GM12892 (cell line): ENCODE data around the gene ZNF286A.
"Not testable (repeated sequence)": the region's sequence is repeated elsewhere in the genome, so short reads cannot be mapped to it uniquely, and the experiment has no call there.

ENCODE experiments used
- DNase-seq: peaks from one replicate; pipeline ENCODE4 v3.0.0; 2011; ENCODE audit not compliant: insufficient read length
- FAIRE-seq: peaks from 2 replicates; lab custom pipeline; 2011; peaks lifted over from hg19 to GRCh38; lab: Jason Lieb, UNC
- POLR2A ChIP-seq: IDR thresholded peaks from 2 replicates; pipeline ENCODE4 v1.6.1; 2011; ENCODE audit warnings: low read depth, low read length, control low read depth
- POLR2AphosphoS5 ChIP-seq: IDR thresholded peaks from 2 replicates; pipeline ENCODE4 v1.6.1; 2011; ENCODE audit warnings: low read depth, low read length, control low read depth
- TAF1 ChIP-seq: IDR thresholded peaks from 2 replicates; pipeline ENCODE4 v1.6.1; 2011; ENCODE audit warnings: low read depth, mild to moderate bottlenecking, control low read depth, low read length, borderline replicate concordance

Gene ZNF286A

DNA sequence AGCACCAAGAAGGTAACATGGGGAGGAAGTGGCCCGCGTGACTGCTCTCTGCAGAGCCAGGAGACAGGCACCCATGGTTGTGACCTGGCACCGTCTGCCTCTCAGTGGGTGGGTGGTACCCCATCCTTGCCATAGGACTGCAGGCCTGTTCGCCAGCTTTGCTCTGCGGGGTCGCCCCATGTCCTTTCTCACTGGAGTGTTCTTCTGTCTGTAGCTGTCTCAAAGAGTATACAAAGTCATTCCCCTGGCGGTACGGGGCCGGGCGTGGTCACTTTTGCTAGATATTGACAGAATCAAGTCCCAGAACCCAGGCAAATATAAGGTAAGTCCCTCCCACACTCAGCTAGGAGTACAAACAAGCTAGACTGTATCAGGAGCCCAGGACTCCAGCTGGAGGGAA lies 38.5 kb downstream of the ZNF286A start:
- no peak for TF ChIP-seq POLR2A
- TF ChIP-seq TAF1 = no peak
- no peak for TF ChIP-seq POLR2AphosphoS5
- DNase-seq (no peak), FAIRE-seq (no peak)

DNA sequence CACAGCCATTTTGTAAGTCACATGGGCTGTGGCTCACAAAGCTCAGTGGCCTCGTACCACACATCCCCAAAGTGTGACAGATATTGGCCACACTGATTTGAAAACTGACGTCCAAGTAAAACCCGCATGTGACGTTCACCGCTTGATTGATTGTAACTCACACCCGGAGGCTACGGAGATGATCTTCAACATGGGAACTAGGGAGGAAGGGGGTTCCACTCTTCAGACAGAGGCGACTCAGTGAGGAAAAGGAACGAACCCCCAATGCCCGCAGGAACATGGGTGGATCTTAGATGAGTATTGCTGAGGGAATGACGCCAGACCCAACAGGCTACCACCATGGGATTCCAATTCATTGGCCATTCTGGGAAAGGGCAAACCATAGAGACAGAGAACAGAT lies 39.7 kb downstream of the ZNF286A start:
- not testable (repeated sequence) for FAIRE-seq, DNase-seq

DNA sequence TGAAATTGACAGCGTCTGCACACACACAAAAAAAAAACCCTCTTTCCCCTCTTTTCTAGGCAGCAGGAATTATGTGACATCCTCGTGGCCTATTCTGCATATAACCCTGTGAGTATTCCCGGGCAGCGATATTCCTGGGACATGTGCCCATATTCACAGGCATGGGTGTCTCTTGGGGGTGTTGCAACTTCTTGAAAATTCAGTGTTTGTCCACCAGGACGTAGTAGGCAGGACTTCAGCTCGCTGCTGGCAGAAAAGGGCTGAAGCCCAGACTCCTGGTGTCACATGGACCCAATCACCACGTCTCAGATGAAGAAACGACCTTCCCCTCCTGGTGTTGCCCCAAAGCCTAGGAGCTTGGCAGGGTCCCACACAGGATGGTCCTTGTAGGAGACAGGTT lies 40.5 kb downstream of the ZNF286A start:
- not testable (repeated sequence) for FAIRE-seq, DNase-seq

DNA sequence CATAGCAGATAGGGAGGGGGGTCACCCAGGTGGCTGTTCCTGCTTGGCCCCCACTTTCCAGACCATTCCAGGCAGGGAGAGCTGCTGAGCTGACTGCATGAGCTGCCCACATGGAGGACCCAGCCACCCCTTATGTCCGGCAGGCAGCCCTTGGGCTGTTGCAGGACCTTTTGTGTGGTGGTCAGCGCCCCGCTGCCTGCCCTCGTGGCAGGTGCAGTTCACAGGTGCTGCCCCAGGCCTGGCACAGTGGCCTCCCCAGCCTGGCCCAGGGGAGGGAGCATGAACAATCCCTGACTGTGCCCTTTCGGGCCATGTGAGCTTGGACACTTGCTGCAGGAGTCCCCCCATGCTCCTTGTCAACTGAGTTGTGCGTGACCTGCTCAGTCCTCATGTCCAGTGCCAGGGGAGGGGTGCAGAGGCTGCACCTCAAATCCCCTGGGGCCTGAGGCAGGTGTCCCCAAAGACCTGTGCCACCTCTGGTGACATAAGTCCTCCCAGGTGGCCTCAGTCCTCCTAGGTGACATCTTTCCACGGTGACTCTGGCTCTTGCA lies 41.1 kb downstream of the ZNF286A start:
- no peak for DNase-seq
- FAIRE-seq = no peak
- no peak for TF ChIP-seq POLR2AphosphoS5
- no peak for TF ChIP-seq TAF1
- no peak for TF ChIP-seq POLR2A

DNA sequence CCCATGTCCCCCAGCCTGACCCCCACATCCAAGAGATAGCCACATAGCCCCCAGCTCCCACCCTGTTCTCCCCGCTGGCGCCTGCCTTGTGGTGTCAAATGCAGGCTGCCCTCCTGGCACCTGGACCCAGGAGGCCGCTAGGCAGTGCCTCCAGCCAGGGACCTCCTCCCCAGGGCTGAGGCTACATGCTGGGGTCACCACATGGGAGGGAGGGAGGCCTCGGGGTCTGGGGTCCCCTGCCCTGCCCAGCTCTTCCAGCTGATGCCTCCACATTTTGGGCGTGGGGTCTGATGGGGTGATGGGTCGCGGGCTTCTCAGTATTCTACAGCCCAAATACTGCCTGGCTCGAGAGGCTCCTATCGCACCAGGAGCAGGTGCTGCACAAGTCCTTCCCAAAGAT lies 42.1 kb downstream of the ZNF286A start:
- no peak for TF ChIP-seq POLR2AphosphoS5
- no peak for TF ChIP-seq TAF1
- TF ChIP-seq POLR2A = no peak
- DNase-seq (no peak), FAIRE-seq (no peak)

DNA sequence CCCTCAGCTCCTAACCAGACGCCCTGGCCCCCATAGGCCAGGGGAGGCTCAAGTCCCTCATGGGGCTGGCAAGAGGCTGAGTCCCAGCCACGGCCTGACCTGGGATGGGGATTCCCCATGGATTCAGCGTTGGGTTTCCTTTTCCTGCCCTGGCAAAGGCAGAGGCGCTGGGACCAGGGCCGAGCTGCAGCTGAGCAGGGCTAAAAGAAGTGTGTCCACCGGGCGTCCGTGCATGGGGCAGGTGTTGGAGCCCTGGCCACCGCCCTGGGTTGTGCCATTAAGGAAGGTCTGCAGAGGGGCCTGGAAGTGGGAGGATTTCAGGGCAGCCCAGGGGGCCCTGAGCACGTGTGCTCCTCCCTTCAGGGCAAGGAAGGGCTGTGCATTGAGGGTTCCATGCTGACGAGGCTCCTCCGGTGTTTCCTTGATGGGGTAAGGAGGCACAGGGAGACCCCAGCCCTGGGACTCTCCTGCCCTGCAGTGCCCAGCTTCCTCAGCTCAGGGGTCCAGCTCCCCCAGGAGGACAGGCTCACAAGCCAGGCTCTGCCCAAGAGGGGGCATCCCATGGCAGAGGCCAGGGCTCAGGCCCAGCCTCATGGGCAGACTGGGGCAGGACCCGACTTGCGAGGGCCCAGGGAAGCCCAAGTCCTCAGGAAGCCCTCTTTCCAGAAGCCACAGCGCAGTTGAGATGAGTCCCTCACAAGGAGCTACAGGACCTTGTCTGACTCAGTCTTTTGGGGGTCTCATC lies 42.7 kb downstream of the ZNF286A start:
- TF ChIP-seq TAF1 (no peak), POLR2AphosphoS5 (no peak), POLR2A (no peak)
- FAIRE-seq (no peak), DNase-seq (no peak)

DNA sequence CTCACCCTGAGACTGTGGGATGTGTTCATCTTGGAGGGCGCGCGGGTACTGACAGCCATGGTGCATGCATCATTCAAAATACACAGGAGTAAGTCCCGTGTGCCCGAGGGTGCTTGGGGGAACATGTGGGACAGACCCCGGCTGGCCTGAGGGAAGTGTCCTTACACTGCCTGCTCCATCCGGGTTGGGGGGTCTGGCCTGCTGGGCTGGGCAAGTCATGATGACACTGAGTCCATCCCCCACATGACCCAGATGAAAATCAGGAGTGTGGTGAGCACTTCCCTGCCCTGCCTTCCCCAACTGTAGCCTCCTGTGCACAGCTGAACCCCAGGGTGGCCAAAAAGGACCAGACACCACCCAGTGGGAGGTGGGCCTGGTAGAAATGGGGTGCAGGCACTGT lies 43.4 kb downstream of the ZNF286A start:
- FAIRE-seq (no peak), DNase-seq (no peak)
- no peak for TF ChIP-seq POLR2AphosphoS5
- TF ChIP-seq TAF1 = no peak
- no peak for TF ChIP-seq POLR2A

DNA sequence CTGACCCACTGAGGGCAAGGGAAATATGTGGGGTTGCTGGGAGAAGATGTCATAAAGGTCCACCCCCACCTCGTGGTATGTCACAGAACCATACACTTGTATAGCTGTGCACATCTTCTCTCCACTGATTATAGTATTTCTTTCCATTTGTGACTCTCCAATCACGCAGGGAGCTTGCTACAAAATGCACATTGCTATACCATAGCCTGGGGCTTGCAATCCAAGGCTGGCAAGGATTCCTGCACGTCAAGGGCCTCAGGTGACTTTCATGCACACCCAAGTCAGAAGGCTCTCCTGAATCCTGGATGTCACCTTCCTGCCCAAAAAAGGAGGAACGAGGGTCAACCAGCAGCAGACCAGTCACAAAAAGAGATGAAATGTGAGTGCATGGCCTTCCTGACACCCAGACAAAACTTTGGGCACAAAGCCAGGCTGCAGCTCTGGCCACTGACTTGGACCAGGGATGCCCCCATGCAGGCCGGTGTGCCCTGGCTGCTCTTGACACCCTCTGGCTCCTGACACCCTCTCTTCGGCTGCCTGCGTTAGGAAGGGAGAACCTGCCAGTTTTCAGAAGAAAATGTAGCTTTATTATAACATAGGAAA lies 44.6 kb downstream of the ZNF286A start:
- TF ChIP-seq POLR2AphosphoS5 (no peak), TAF1 (no peak), POLR2A (no peak)
- no peak for FAIRE-seq
- no peak for DNase-seq

DNA sequence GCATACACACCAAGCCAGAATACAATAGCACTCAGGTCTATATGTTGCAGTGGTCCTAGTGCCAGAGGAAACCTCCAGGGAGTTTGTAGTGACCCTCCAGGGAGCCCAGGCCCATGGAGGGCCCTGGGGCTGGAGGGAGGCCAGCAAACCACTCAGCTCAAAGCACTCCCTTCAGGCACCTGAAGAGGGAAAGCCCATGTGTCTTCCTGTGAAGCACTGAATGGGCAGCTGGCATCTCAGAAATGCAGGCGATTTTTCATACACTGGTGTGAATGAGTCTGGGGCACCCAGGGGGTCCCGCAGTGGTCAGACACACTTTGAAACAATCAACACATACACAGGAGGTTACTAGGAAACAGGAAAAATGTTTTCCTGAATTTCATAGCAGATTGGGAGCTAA lies 45.3 kb downstream of the ZNF286A start:
- FAIRE-seq = no peak
- TF ChIP-seq POLR2AphosphoS5 (no peak), TAF1 (no peak), POLR2A (no peak)
- no peak for DNase-seq

DNA sequence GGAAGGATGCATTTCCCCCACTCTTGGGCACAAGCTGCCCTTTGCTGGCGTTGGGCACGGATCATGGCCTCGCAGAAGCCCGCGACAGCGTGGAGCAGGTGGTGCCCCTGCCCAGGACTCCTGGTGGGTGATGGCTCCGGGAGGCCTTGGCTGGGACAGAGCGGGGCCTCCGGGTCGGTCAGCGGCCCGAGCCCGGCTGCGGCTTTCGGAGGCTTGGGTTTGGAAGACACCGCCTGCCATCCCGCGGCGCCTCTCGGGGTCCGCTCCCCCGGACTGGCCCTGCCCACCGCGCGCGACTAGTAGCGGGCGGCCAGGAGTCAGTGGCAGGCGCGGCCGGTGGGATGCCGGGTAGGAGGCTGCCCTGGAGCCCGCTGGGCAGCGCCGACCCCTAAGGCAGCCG lies 49.9 kb downstream of the ZNF286A start:
- FAIRE-seq, DNase-seq: not testable (repeated sequence)

DNA sequence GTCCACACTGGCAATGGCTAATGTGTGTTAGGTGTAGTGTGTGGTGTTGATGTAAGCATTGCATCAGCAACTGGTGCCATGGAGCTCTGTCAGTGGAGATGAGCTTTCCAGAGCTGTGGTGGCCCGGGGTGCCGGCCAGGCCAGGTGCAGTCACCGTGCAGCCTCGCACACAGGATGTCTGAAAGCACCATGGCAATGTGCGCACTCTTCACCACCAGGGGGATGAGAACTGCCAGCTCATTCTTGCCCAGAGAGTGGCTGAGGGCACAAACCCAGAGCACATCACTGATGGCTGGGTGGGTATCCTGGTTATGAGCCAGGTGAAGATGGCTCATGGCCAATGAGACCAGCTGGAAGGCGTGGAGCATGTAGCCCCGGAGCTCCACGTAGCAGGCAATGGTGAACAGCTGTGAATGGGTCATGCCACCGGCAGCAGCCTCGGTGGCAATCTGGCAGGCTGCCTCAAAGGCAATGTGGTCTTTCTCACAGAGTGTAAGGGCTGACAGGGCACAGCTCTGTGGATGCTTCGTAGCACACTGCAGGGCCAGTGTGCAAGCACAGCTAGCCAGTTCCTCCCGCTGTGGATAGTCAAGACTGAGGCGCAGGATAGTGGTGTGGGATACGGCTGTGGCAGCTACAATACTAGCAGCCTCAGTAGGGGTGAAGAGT lies 69.4 kb downstream of the ZNF286A start:
- not testable (repeated sequence) for DNase-seq, FAIRE-seq
